Astrocyte of the spinal cord (primary cell): ENCODE measurements around the gene LCLAT1.

Experiments used
- DNase-seq: peaks from one replicate; pipeline ENCODE4 v3.0.0; 2011; ENCODE audit warnings: low read depth, low spot score
- H3K4me3 ChIP-seq: 2 replicates; pipeline ENCODE4 v1.5.1; 2011; ENCODE audit warnings: low read depth, mild to moderate bottlenecking, low read length, moderate library complexity
- CTCF ChIP-seq: IDR thresholded peaks from 2 replicates; pipeline ENCODE4 v1.5.1; 2012; ENCODE audit warnings: low read depth, mild to moderate bottlenecking, low read length, inconsistent platforms
- in situ Hi-C: cut with HindIII; loops from 2 replicates; pipeline ENCODE4 v1.10.0; 2017; ENCODE audit warnings: low sequenced_read_pairs

The LCLAT1 gene

GRCh38 chr2:30443081-30443480 is 4.0 kb upstream of the LCLAT1 start:
- no peak overlapping the region for H3K4me3 ChIP-seq
- in situ Hi-C loops: no loop called here
- DNase-seq: no peak
- TF ChIP-seq CTCF: no peak

GRCh38 chr2:30444273-30444672 is 2.8 kb upstream of the LCLAT1 start:
- H3K4me3 ChIP-seq: no peak overlapping the region
- in situ Hi-C loops: no loop called here
- TF ChIP-seq CTCF: no peak
- DNase-seq: no peak

GRCh38 chr2:30445266-30445821 is 1.7 kb upstream of the LCLAT1 start:
- in situ Hi-C loops: no loop called here
- no peak for TF ChIP-seq CTCF
- no peak for DNase-seq
- H3K4me3 ChIP-seq: no peak overlapping the region

- in situ Hi-C loops: no loop called here
- no peak for TF ChIP-seq CTCF
- H3K4me3 ChIP-seq: peak overlapping the region; percentile 89
- DNase-seq: no peak
Measured at GRCh38 chr2:30446602-30447148, 371 bp upstream of the LCLAT1 start.

GRCh38 chr2:30448308-30448707 is 1.3 kb downstream of the LCLAT1 start:
- TF ChIP-seq CTCF: no peak
- H3K4me3 ChIP-seq: no peak overlapping the region
- in situ Hi-C loops: no loop called here
- DNase-seq: no peak

GRCh38 chr2:30448866-30449265 is 1.8 kb downstream of the LCLAT1 start:
- no peak for TF ChIP-seq CTCF
- DNase-seq: no peak
- in situ Hi-C loops: no loop called here
- H3K4me3 ChIP-seq: no peak overlapping the region

GRCh38 chr2:30450025-30450424 is 3.0 kb downstream of the LCLAT1 start:
- H3K4me3 ChIP-seq: no peak overlapping the region
- in situ Hi-C loops: no loop called here
- no peak for TF ChIP-seq CTCF
- no peak for DNase-seq
